ENCODE measurements around the gene EIF4E. TPM values are rescaled to one million over a fixed set of nuclear protein-coding genes. Genes with fewer than 3 reads are reported as not detected.
"Not testable (repeated sequence)": the region's sequence is repeated elsewhere in the genome, so short reads cannot be mapped to it uniquely, and the experiment has no call there.

EIF4E gene
- polyA plus RNA-seq, 1 donor from 2014 or later, result 189 TPM

- Histone ChIP-seq H3K36me3 (ENCODE audit: insufficient read depth, low read length) (no peaks in the 10 kb centered on the region), H2AFZ (ENCODE audit: low read depth, low read length) (no peak overlapping the region), H3K27me3 (ENCODE audit: insufficient read depth, low read depth, low read length) (no peaks in the 10 kb centered on the region), H3F3A (ENCODE audit: insufficient read depth, low read length, poor library complexity, severe bottlenecking) (no peaks in the 10 kb centered on the region), H3K9me3 (ENCODE audit: low read length) (no peaks in the 10 kb centered on the region), H3K9ac (ENCODE audit: low read length) (no peak overlapping the region), H3K27ac (ENCODE audit: low read length) (no peak overlapping the region), H3K79me2 (replicated peaks; ENCODE audit: insufficient read depth, low read length) (no peaks in the 10 kb centered on the region), H3K4me3 (ENCODE audit: low read length) (no peak overlapping the region), H3K4me2 (ENCODE audit: low read length) (no peak overlapping the region), H3K9me2 (ENCODE audit: insufficient read depth, low read length) (no peaks in the 10 kb centered on the region), H4K20me1 (ENCODE audit: insufficient read depth) (no peaks in the 10 kb centered on the region)
- TF ChIP-seq EZH2 (IDR thresholded peaks at IDR 0.05; ENCODE audit: borderline replicate concordance, insufficient read depth, low read length, poor library complexity, severe bottlenecking), result no peak
- no peak for TF ChIP-seq EP300 (conservative IDR thresholded peaks at IDR 0.05; ENCODE audit: poor library complexity, severe bottlenecking)
- no peak for TF ChIP-seq SMC3 (conservative IDR thresholded peaks at IDR 0.05; ENCODE audit: poor library complexity)
- TF ChIP-seq, protein P1, sequence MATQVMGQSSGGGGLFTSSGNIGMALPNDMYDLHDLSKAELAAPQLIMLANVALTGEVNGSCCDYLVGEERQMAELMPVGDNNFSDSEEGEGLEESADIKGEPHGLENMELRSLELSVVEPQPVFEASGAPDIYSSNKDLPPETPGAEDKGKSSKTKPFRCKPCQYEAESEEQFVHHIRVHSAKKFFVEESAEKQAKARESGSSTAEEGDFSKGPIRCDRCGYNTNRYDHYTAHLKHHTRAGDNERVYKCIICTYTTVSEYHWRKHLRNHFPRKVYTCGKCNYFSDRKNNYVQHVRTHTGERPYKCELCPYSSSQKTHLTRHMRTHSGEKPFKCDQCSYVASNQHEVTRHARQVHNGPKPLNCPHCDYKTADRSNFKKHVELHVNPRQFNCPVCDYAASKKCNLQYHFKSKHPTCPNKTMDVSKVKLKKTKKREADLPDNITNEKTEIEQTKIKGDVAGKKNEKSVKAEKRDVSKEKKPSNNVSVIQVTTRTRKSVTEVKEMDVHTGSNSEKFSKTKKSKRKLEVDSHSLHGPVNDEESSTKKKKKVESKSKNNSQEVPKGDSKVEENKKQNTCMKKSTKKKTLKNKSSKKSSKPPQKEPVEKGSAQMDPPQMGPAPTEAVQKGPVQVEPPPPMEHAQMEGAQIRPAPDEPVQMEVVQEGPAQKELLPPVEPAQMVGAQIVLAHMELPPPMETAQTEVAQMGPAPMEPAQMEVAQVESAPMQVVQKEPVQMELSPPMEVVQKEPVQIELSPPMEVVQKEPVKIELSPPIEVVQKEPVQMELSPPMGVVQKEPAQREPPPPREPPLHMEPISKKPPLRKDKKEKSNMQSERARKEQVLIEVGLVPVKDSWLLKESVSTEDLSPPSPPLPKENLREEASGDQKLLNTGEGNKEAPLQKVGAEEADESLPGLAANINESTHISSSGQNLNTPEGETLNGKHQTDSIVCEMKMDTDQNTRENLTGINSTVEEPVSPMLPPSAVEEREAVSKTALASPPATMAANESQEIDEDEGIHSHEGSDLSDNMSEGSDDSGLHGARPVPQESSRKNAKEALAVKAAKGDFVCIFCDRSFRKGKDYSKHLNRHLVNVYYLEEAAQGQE (IDR thresholded peaks at IDR 0.05; ENCODE audit: borderline replicate concordance), result no peak
- no peak for TF ChIP-seq POLR2AphosphoS5 (IDR thresholded peaks at IDR 0.05)
- TF ChIP-seq CTCF (IDR thresholded peaks at IDR 0.05; ENCODE audit: poor library complexity, severe bottlenecking), result no peak
- TF ChIP-seq TAF1 (IDR thresholded peaks at IDR 0.05; ENCODE audit: low read depth), result no peak
- no peak for TF ChIP-seq MXI1 (conservative IDR thresholded peaks at IDR 0.05; ENCODE audit: poor library complexity, severe bottlenecking)
- TF ChIP-seq RAD21 (conservative IDR thresholded peaks at IDR 0.05), result no peak
Observed at GRCh38 chr4:98935633-98936032, 6.7 kb upstream of the EIF4E start.

DNA sequence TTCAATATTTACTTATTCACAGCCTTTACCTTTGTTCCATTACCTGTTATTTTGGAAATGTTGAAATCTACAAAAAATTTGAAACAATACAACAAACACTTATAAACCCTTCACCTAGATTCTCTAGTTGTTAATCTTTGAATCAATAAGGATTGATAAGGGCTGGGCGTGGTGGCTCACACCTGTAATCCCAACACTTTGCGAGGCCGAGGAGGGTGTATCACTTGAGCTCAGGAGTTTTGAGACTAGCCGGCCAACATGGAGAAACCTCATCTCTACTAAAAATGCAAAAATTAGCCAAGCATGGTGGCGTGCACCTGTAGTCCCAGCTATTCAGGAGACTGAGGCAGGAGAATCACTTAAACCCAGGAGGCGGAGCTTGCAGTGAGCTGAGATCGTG is 5.9 kb upstream of the EIF4E start:
- H4K20me1 ChIP-seq (ENCODE audit: insufficient read depth); H3K27me3 ChIP-seq (ENCODE audit: insufficient read depth, low read depth, low read length); H3K9me2 ChIP-seq (ENCODE audit: insufficient read depth, low read length); H3K9me3 ChIP-seq (ENCODE audit: low read length); H3K36me3 ChIP-seq (ENCODE audit: insufficient read depth, low read length); H3K4me2 ChIP-seq (ENCODE audit: low read length); H3F3A ChIP-seq (ENCODE audit: insufficient read depth, low read length, poor library complexity, severe bottlenecking); H3K9ac ChIP-seq (ENCODE audit: low read length); H2AFZ ChIP-seq (ENCODE audit: low read depth, low read length); H3K79me2 ChIP-seq (replicated peaks; ENCODE audit: insufficient read depth, low read length); H3K27ac ChIP-seq (ENCODE audit: low read length); H3K4me3 ChIP-seq (ENCODE audit: low read length): not testable (repeated sequence)

DNA sequence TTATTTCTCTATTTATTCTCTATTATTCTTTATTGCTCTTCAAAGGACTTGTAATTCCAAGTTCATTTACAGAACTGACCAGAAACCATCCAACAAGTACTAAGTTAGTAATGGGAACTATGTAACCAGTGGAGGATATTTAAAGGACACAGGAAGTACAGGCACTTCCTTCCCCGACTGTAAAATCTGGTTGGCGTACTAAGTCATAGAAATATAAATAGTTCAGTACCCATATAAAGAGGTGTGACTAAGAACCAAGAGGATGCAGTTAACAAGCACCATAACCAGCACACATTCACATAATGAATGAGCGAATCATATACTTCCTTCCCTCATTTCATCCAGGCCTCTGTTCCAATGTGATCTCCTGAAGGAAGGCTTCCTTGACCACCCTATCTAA is 3.6 kb upstream of the EIF4E start:
- TF ChIP-seq EZH2 (IDR thresholded peaks at IDR 0.05; ENCODE audit: borderline replicate concordance, insufficient read depth, low read length, poor library complexity, severe bottlenecking) (no peak), CTCF (IDR thresholded peaks at IDR 0.05; ENCODE audit: poor library complexity, severe bottlenecking) (no peak), RAD21 (conservative IDR thresholded peaks at IDR 0.05) (no peak), MXI1 (conservative IDR thresholded peaks at IDR 0.05; ENCODE audit: poor library complexity, severe bottlenecking) (no peak), POLR2AphosphoS5 (IDR thresholded peaks at IDR 0.05) (no peak), TAF1 (IDR thresholded peaks at IDR 0.05; ENCODE audit: low read depth) (no peak), SMC3 (conservative IDR thresholded peaks at IDR 0.05; ENCODE audit: poor library complexity) (no peak), EP300 (conservative IDR thresholded peaks at IDR 0.05; ENCODE audit: poor library complexity, severe bottlenecking) (no peak)
- TF ChIP-seq, protein P1 (IDR thresholded peaks at IDR 0.05; ENCODE audit: borderline replicate concordance), result no peak
- H3K27me3 ChIP-seq (ENCODE audit: insufficient read depth, low read depth, low read length), result no peaks in the 10 kb centered on the region
- no peaks in the 10 kb centered on the region for H3F3A ChIP-seq (ENCODE audit: insufficient read depth, low read length, poor library complexity, severe bottlenecking)
- H3K9me3 ChIP-seq (ENCODE audit: low read length), result no peaks in the 10 kb centered on the region
- no peaks in the 10 kb centered on the region for H4K20me1 ChIP-seq (ENCODE audit: insufficient read depth)
- no peak overlapping the region for H3K4me3 ChIP-seq (ENCODE audit: low read length)
- H3K36me3 ChIP-seq (ENCODE audit: insufficient read depth, low read length), result no peaks in the 10 kb centered on the region
- H3K4me2 ChIP-seq (ENCODE audit: low read length), result no peak overlapping the region
- H3K79me2 ChIP-seq (replicated peaks; ENCODE audit: insufficient read depth, low read length), result no peaks in the 10 kb centered on the region
- H3K9me2 ChIP-seq (ENCODE audit: insufficient read depth, low read length), result no peaks in the 10 kb centered on the region
- H2AFZ ChIP-seq (ENCODE audit: low read depth, low read length), result no peak overlapping the region
- no peak overlapping the region for H3K27ac ChIP-seq (ENCODE audit: low read length)
- no peak overlapping the region for H3K9ac ChIP-seq (ENCODE audit: low read length)
